Stimulated activated CD8-positive, alpha-beta memory T cell treated with anti-CD3 and anti-CD28 coated beads, Interleukin-12 subunit alpha, Interleukin-12 subunit beta, amount 100 ng/mL, for 1 hour (primary cell): ENCODE results near the gene BHLHE40.

Source experiments
- DNase-seq: peaks from one replicate; pipeline ENCODE4 v3.0.0-alpha.2; 2020; ENCODE audit warnings: low read depth

Gene BHLHE40

GRCh38 chr3:4979428-4980228, at the start of gene BHLHE40:
Gene BHLHE40 (plus strand): TSS chr3:4979437. CDS start chr3:4979719, 282 bp downstream.
- DNase-seq: no peak

GRCh38 chr3:4930501-4930900, 48.7 kb upstream of the BHLHE40 start:
- no peak for DNase-seq

- DNase-seq: no peak
Observed at GRCh38 chr3:4934050-4934449, 45.2 kb upstream of the BHLHE40 start.

- no peak for DNase-seq
Observed at GRCh38 chr3:4935347-4935746, 43.9 kb upstream of the BHLHE40 start.

- DNase-seq: no peak
Observed at GRCh38 chr3:4936982-4937614, 42.1 kb upstream of the BHLHE40 start.

GRCh38 chr3:4938281-4938982, 40.8 kb upstream of the BHLHE40 start:
- no peak for DNase-seq

GRCh38 chr3:4939276-4939675, 40.0 kb upstream of the BHLHE40 start:
- no peak for DNase-seq

GRCh38 chr3:4940985-4941384, 38.3 kb upstream of the BHLHE40 start:
- DNase-seq: no peak

- no peak for DNase-seq
Observed at GRCh38 chr3:4943549-4943948, 35.7 kb upstream of the BHLHE40 start.

- no peak for DNase-seq
Observed at GRCh38 chr3:4945324-4945723, 33.9 kb upstream of the BHLHE40 start.

GRCh38 chr3:4947028-4947427, 32.2 kb upstream of the BHLHE40 start:
- DNase-seq: no peak

- no peak for DNase-seq
Observed at GRCh38 chr3:4948395-4948794, 30.8 kb upstream of the BHLHE40 start.

GRCh38 chr3:4949004-4949403, 30.2 kb upstream of the BHLHE40 start:
- DNase-seq: no peak

- DNase-seq: no peak
Observed at GRCh38 chr3:4949659-4950058, 29.6 kb upstream of the BHLHE40 start.

GRCh38 chr3:4950351-4950784, 28.9 kb upstream of the BHLHE40 start:
- DNase-seq: no peak

- DNase-seq: no peak
Observed at GRCh38 chr3:4950948-4951347, 28.3 kb upstream of the BHLHE40 start.

- DNase-seq: no peak
Observed at GRCh38 chr3:4953119-4953518, 26.1 kb upstream of the BHLHE40 start.

- no peak for DNase-seq
Observed at GRCh38 chr3:4954256-4955000, 24.8 kb upstream of the BHLHE40 start.

GRCh38 chr3:4956099-4956498, 23.1 kb upstream of the BHLHE40 start:
- DNase-seq: no peak

GRCh38 chr3:4956738-4957137, 22.5 kb upstream of the BHLHE40 start:
- no peak for DNase-seq

- no peak for DNase-seq
Observed at GRCh38 chr3:4957978-4958377, 21.3 kb upstream of the BHLHE40 start.

- no peak for DNase-seq
Observed at GRCh38 chr3:4959180-4959579, 20.1 kb upstream of the BHLHE40 start.
